K562 (cell line): ENCODE results near the gene AHR. TPM values are rescaled to one million over a fixed set of nuclear protein-coding genes. Genes with fewer than 3 reads are reported as not detected.

Source experiments
- ATAC-seq: fragments of 200-7000 bp; cut with Tn5 transposase; 3 replicates; pipeline ENCODE4 v1.9.1; 2020; ENCODE audit warnings: moderate library complexity
- BruUV-seq: library from RNA; stranded (reverse); fragments of 400-500 nt; replicated peaks from 2 replicates; lab custom pipeline; 2021; lab: Mats Ljungman, UMichigan
- CTCF ChIA-PET: fragments of 300-600 bp; formaldehyde crosslinking; extraction: SDS; loops from one replicate; lab custom pipeline; 2021; ENCODE audit warnings: low intra/inter-chr PET ratio; lab: Yijun Ruan, JAX
- POLR2A ChIA-PET: fragments of 300-600, 350-650 bp; sonication (Branson Sonifier 250); formaldehyde crosslinking; extraction: SDS; loops from one replicate; lab custom pipeline; 2021; ENCODE audit warnings: antibody characterized with exemption, inconsistent platforms; lab: Yijun Ruan, JAX
- DNase-seq, 4 experiments: peaks; one replicate each; pipeline versions ENCODE4 v3.0.0 to v3.0.0-alpha.2; 2011 to 2018; ENCODE audit warnings: low spot score in 3 of 4, mixed read lengths in 3 of 4; ENCODE audit errors: extremely low read depth in 1 of 4
- FAIRE-seq: peaks from 2 replicates; lab custom pipeline; 2011; peaks lifted over from hg19 to GRCh38; lab: Jason Lieb, UNC
- H2AFZ ChIP-seq: 2 replicates; pipeline ENCODE4 v1.6.0; 2011; ENCODE audit warnings: low read depth, low read length, control low read depth, inconsistent platforms
- H3K27ac ChIP-seq: fragments of 200-600 bp; 3 replicates; pipeline ENCODE4 v1.8.0; 2011; ENCODE audit warnings: low read depth, mild to moderate bottlenecking, control low read depth, inconsistent platforms, low read length, moderate library complexity, mixed read lengths; ENCODE audit errors: extremely low read depth
- H3K27me3 ChIP-seq, 2 experiments: fragments of 300-600 bp in 1 of 2; 2 replicates in 1 of 2; 3 replicates in 1 of 2; pipeline versions ENCODE4 v1.6.0 to v1.8.0; 2011; ENCODE audit warnings: inconsistent platforms in 2 of 2, low read length in 2 of 2, mild to moderate bottlenecking in 1 of 2, mixed read lengths in 1 of 2, moderate library complexity in 1 of 2; ENCODE audit not compliant: control insufficient read depth in 2 of 2, insufficient read depth in 2 of 2
- H3K36me3 ChIP-seq: fragments of 300-600 bp; 3 replicates; pipeline ENCODE4 v1.8.0; 2011; ENCODE audit warnings: mild to moderate bottlenecking, low read length, inconsistent platforms; ENCODE audit not compliant: control insufficient read depth, insufficient read depth
- H3K4me1 ChIP-seq, 2 experiments: fragments of 200-600 bp in 1 of 2; replicated peaks in 1 of 2; 2 replicates in 1 of 2; 3 replicates in 1 of 2; pipeline versions ENCODE4 v1.5.1 to v1.8.0; 2011; ENCODE audit warnings: inconsistent platforms in 2 of 2, low read length in 2 of 2, mild to moderate bottlenecking in 1 of 2, mixed read lengths in 1 of 2, moderate library complexity in 1 of 2; ENCODE audit not compliant: control insufficient read depth in 2 of 2, insufficient read depth in 2 of 2
- H3K4me2 ChIP-seq: 2 replicates; pipeline ENCODE4 v1.6.1; 2011; ENCODE audit warnings: low read length, control low read depth, inconsistent platforms, mixed read lengths; ENCODE audit not compliant: insufficient read depth
- H3K4me3 ChIP-seq: fragments of 200-600 bp; sonication (generic), shearing (Covaris generic); 2 replicates; pipeline ENCODE4 v1.5.1; 2016; ENCODE audit warnings: control low read depth, inconsistent platforms
- H3K79me2 ChIP-seq: fragments of 200-600 bp; 3 replicates; pipeline ENCODE4 v1.8.0; 2011; ENCODE audit warnings: low read length, inconsistent platforms; ENCODE audit not compliant: control insufficient read depth, insufficient read depth
- H3K9ac ChIP-seq, 2 experiments: 2 replicates each; pipeline versions ENCODE4 v1.6.0 to v1.6.1; 2011; ENCODE audit warnings: low read depth in 2 of 2, low read length in 2 of 2, control low read depth in 1 of 2, inconsistent platforms in 1 of 2, mild to moderate bottlenecking in 1 of 2, mixed read lengths in 1 of 2; ENCODE audit not compliant: insufficient read depth in 1 of 2
- H3K9me1 ChIP-seq: one replicate; pipeline ENCODE4 v1.6.0; 2011; ENCODE audit warnings: inconsistent platforms, mild to moderate bottlenecking, low read length, moderate library complexity; ENCODE audit not compliant: control insufficient read depth, insufficient read depth
- H3K9me3 ChIP-seq: replicated peaks from 2 replicates; pipeline ENCODE4 v1.5.1; 2011; ENCODE audit warnings: low read depth, low read length, inconsistent platforms; ENCODE audit not compliant: control insufficient read depth, insufficient read depth
- H4K20me1 ChIP-seq: replicated peaks from 2 replicates; pipeline ENCODE4 v1.6.1; 2011; ENCODE audit warnings: low read length, inconsistent platforms, mixed read lengths; ENCODE audit not compliant: control insufficient read depth, insufficient read depth
- ADNP ChIP-seq: fragments of 200-800 bp; sonication (Bioruptor generic); IDR thresholded peaks from 2 replicates; pipeline ENCODE4 v1.6.1; 2016; ENCODE audit warnings: missing genetic modification characterization, missing compliant biosample characterization
- CCAR2 ChIP-seq: fragments of 200-400 bp; formaldehyde crosslinking; IDR thresholded peaks from 2 replicates; pipeline ENCODE4 v1.6.1; 2017; ENCODE audit warnings: mild to moderate bottlenecking, low read depth, low read length
- E2F1 ChIP-seq: sonication (generic); formaldehyde crosslinking; IDR thresholded peaks from 2 replicates; pipeline ENCODE4 v1.8.1; 2023; ENCODE audit warnings: mild to moderate bottlenecking, missing genetic modification reagents, moderate library complexity
- ETV1 ChIP-seq: fragments of 450-650 bp; conservative IDR thresholded peaks from 2 replicates; pipeline ENCODE4 v1.6.1; 2016; ENCODE audit warnings: missing genetic modification characterization, control low read depth, low read depth, missing compliant biosample characterization
- ETV5 ChIP-seq: sonication (generic); formaldehyde crosslinking; IDR thresholded peaks from 2 replicates; pipeline ENCODE4 v1.4.0; 2020; ENCODE audit warnings: low read depth, mild to moderate bottlenecking, missing genetic modification reagents
- MTA2 ChIP-seq: fragments of 450-650 bp; IDR thresholded peaks from 2 replicates; pipeline ENCODE4 v1.6.1; 2016; ENCODE audit warnings: low read depth
- MTF1 ChIP-seq: fragments of 250-450 bp; sonication (Bioruptor Pico); IDR thresholded peaks from 2 replicates; pipeline ENCODE4 v1.9.0; 2021; ENCODE audit warnings: moderate library complexity, mild to moderate bottlenecking, inconsistent platforms, borderline replicate concordance
- POLR2AphosphoS5 ChIP-seq: IDR thresholded peaks from 2 replicates; pipeline ENCODE4 v1.6.1; 2011; ENCODE audit warnings: mild to moderate bottlenecking, low read depth, low read length, moderate library complexity; ENCODE audit not compliant: control insufficient read depth, insufficient read depth
- PYGO2 ChIP-seq: fragments of 450-650 bp; IDR thresholded peaks from 2 replicates; pipeline ENCODE4 v1.6.1; 2016; ENCODE audit warnings: mild to moderate bottlenecking, missing genetic modification characterization, moderate library complexity, missing compliant biosample characterization
- SNRNP70 ChIP-seq: fragments of 200-400 bp; formaldehyde crosslinking; optimal IDR thresholded peaks from 2 replicates; pipeline ENCODE3; 2017; ENCODE audit warnings: low read depth, low read length
- STAT5B ChIP-seq: fragments of 250-450 bp; sonication (Bioruptor Pico); IDR thresholded peaks from 2 replicates; pipeline ENCODE4 v1.8.0; 2021; ENCODE audit warnings: mild to moderate bottlenecking, inconsistent platforms
- TAF1 ChIP-seq: IDR thresholded peaks from 2 replicates; pipeline ENCODE4 v1.6.1; 2011; ENCODE audit warnings: mild to moderate bottlenecking, low read length, moderate library complexity; ENCODE audit not compliant: insufficient read depth, control insufficient read depth, severe bottlenecking; ENCODE audit errors: extremely low read depth
- TRIM28 ChIP-seq: fragments of 450-650 bp; IDR thresholded peaks from 2 replicates; pipeline ENCODE4 v1.6.1; 2017
- ZNF263 ChIP-seq: sonication (generic); formaldehyde crosslinking; IDR thresholded peaks from 2 replicates; pipeline ENCODE4 v1.8.0; 2022; ENCODE audit warnings: mild to moderate bottlenecking, missing genetic modification reagents, borderline replicate concordance
- ZNF707 ChIP-seq: fragments of 250-450 bp; sonication (Bioruptor Pico); conservative IDR thresholded peaks from 2 replicates; pipeline ENCODE4 v1.8.0; 2022; ENCODE audit warnings: inconsistent platforms, mild to moderate bottlenecking, moderate library complexity
- ZSCAN29 ChIP-seq: fragments of 450-650 bp; IDR thresholded peaks from 2 replicates; pipeline ENCODE4 v1.6.1; 2017
- WGBS: fragments of 100-300 bp; shearing (Covaris generic); methylation state at CpG from one replicate; pipeline ENCODE4 v1.1.6; 2016; ENCODE audit warnings: low coverage, mixed read lengths; ENCODE audit not compliant: insufficient coverage; ENCODE audit errors: missing lambda C conversion rate; 5-methylcytosine and 5-hydroxymethylcytosine counted together
- in situ Hi-C: fragments of 300-500 bp; cut with MboI; formaldehyde crosslinking; loops from 4 replicates; pipeline ENCODE4 v1.15.0; 2018; ENCODE audit warnings: inconsistent platforms, mixed read lengths
- intact Hi-C: fragments of 100-400 bp; cut with micrococcal nuclease; formaldehyde crosslinking; loops from 2 replicates; pipeline ENCODE4 v1.14.2; 2022
- polyA plus RNA-seq, 8 experiments: library from polyadenylated mRNA; depleted of rRNA in 4 of 8; stranded (reverse) in 5 of 8; unstranded in 3 of 8; fragments of >200 nt; fragmentation: Nextera tagmentation in 2 of 8; fragmentation: Illumina TruSeq in 1 of 8; extraction: Ambion mirVana in 2 of 8; extraction: Trizol in 1 of 8; gene quantifications; 2 replicates each; pipeline versions ENCODE4 v1.2.1 to v1.2.3, GENCODE V29; 2011 to 2014; ENCODE audit warnings: inconsistent platforms in 1 of 8, missing spikeins in 1 of 8
- total RNA-seq, 7 experiments: library from RNA; depleted of rRNA in 6 of 7; stranded (reverse); fragments of >200 nt in 6 of 7; fragmentation: Illumina TruSeq in 2 of 7; extraction: Trizol in 2 of 7; gene quantifications; 2 replicates each; pipeline versions ENCODE4 v1.2.1 to v1.2.3, GENCODE V29; 2011 to 2021; ENCODE audit warnings: low replicate concordance in 1 of 7
- TF ChIP-seq, protein P1 (sequence below): fragments of 450-650 bp; IDR thresholded peaks from 2 replicates; pipeline ENCODE4 v1.6.1; 2016; ENCODE audit warnings: mild to moderate bottlenecking
- TF ChIP-seq, protein P2 (sequence below): sonication (generic); formaldehyde crosslinking; IDR thresholded peaks from 2 replicates; pipeline ENCODE4 v1.4.0; 2020; ENCODE audit warnings: mild to moderate bottlenecking, missing genetic modification reagents

AHR gene
- total and polyA plus RNA-seq, 9 of the 15 experiments (the other 6 are each of a cell fraction or from before 2014, with no cell fraction given), result 0.16 TPM; not detected in 8

DNA sequence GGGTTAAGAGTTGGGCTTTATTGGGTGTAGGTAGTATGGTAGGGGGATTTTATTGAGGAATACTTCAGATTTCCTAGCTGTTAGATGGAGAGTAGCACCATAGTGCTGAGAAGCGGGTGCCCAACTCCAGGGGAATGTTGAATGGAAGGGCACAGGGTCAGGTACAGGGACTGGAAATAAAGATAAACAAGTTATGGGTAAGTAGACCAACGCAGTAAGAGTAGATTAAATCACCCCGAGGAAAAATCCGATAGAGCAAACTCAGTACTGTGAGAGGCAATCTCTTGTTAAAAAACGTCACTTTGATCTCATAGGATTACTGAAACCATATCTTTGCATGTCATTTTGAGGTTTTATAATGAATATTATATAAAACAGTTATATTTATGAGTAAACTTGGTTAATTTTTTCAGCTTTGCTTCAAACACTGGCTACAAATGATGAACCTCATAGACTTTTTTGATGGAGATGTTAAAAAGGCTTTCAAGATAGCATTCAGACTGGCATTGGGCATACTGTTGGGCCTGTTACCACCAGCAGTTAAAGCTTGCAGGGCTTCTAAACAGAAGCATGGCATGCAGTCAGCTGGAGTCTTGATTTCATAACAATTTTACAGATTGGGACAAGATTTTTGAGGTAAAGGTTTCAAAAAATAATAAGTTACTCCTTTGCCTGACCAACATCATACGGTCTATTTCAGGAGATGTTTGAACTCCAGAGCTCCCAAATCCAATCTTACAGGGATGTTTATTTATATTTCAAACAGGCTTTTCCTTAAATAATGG, 7.1 kb downstream of the AHR start:
- WGBS, result 5% methylated on average over 6 of the region's 6 CpGs
- Histone ChIP-seq H3K9me1 (no peaks in the 10 kb centered on the region), H2AFZ (no peak overlapping the region), H3K9me3 (no peaks in the 10 kb centered on the region), H3K4me2 (no peak overlapping the region), H3K27ac (no peak overlapping the region), H3K9ac (no peak overlapping the region), H3K4me1 (no peaks in the 10 kb centered on the region), H4K20me1 (no peaks in the 10 kb centered on the region), H3K79me2 (no peaks in the 10 kb centered on the region), H3K36me3 (no peaks in the 10 kb centered on the region), H3K4me3 (no peak overlapping the region), H3K27me3 (no peaks in the 10 kb centered on the region)
- CTCF ChIA-PET, result no interaction called here
- FAIRE-seq (no peak), DNase-seq (no peak), ATAC-seq (no peak)
- POLR2A ChIA-PET, result no interaction called here
- in situ Hi-C loops, result no loop called here
- BruUV-seq, result no TSS peak
- intact Hi-C loops, result no loop called here
- no peak for TF ChIP-seq ETV1 (tag)
- no peak for TF ChIP-seq CCAR2
- TF ChIP-seq STAT5B (CRISPR knock-in tag), result no peak
- TF ChIP-seq MTA2, result no peak
- TF ChIP-seq ZSCAN29, result no peak
- TF ChIP-seq ZNF263 (CRISPR knock-in tag), result no peak
- TF ChIP-seq MTF1 (CRISPR knock-in tag), result no peak
- TF ChIP-seq SNRNP70, result no peak
- no peak for TF ChIP-seq PYGO2 (tag)
- TF ChIP-seq E2F1, result no peak
- TF ChIP-seq, protein P1, sequence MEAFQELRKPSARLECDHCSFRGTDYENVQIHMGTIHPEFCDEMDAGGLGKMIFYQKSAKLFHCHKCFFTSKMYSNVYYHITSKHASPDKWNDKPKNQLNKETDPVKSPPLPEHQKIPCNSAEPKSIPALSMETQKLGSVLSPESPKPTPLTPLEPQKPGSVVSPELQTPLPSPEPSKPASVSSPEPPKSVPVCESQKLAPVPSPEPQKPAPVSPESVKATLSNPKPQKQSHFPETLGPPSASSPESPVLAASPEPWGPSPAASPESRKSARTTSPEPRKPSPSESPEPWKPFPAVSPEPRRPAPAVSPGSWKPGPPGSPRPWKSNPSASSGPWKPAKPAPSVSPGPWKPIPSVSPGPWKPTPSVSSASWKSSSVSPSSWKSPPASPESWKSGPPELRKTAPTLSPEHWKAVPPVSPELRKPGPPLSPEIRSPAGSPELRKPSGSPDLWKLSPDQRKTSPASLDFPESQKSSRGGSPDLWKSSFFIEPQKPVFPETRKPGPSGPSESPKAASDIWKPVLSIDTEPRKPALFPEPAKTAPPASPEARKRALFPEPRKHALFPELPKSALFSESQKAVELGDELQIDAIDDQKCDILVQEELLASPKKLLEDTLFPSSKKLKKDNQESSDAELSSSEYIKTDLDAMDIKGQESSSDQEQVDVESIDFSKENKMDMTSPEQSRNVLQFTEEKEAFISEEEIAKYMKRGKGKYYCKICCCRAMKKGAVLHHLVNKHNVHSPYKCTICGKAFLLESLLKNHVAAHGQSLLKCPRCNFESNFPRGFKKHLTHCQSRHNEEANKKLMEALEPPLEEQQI, result no peak
- TF ChIP-seq, protein P2, sequence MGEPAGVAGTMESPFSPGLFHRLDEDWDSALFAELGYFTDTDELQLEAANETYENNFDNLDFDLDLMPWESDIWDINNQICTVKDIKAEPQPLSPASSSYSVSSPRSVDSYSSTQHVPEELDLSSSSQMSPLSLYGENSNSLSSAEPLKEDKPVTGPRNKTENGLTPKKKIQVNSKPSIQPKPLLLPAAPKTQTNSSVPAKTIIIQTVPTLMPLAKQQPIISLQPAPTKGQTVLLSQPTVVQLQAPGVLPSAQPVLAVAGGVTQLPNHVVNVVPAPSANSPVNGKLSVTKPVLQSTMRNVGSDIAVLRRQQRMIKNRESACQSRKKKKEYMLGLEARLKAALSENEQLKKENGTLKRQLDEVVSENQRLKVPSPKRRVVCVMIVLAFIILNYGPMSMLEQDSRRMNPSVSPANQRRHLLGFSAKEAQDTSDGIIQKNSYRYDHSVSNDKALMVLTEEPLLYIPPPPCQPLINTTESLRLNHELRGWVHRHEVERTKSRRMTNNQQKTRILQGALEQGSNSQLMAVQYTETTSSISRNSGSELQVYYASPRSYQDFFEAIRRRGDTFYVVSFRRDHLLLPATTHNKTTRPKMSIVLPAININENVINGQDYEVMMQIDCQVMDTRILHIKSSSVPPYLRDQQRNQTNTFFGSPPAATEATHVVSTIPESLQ (CRISPR knock-in tag), result no peak
- TF ChIP-seq TRIM28, result no peak
- TF ChIP-seq ETV5 (CRISPR knock-in tag), result no peak
- TF ChIP-seq ZNF707 (CRISPR knock-in tag), result no peak
- TF ChIP-seq TAF1, result no peak
- no peak for TF ChIP-seq POLR2AphosphoS5
- TF ChIP-seq ADNP, result no peak
